ENCODE data around the gene RGS6.

DNA sequence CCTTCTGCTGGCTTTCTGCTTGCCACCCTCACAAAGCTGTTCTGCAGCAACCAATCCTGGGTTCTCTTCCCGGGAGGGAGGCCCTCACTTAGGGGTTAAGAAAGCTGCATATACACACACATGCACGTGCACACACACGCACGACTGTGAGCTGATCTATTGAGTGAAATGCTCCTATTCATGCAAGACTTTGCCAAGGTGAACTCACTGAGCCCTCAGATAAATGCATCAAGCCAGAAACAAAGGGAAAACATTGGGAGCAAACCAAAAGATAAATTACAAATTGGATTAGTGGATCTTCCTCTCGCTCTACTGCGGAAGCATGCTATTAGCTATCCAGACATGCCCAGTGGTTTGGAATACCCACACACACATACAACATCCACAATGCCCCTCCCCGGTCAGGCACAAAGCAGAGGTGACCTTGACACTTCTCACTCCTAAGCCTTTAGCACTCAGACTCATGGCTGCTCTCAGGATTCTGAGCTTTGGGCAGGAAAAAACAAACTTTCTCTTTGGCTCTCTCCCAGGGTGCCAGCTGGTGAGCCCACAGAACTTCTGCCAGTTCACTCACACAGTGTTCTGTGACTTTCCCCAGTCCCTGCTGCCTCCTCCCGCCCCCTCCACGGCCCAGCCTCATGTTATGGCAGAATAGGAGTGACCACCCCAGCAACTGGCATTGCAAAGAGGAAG is 641.6 kb downstream of the RGS6 start:
- TF ChIP-seq, protein P1, sequence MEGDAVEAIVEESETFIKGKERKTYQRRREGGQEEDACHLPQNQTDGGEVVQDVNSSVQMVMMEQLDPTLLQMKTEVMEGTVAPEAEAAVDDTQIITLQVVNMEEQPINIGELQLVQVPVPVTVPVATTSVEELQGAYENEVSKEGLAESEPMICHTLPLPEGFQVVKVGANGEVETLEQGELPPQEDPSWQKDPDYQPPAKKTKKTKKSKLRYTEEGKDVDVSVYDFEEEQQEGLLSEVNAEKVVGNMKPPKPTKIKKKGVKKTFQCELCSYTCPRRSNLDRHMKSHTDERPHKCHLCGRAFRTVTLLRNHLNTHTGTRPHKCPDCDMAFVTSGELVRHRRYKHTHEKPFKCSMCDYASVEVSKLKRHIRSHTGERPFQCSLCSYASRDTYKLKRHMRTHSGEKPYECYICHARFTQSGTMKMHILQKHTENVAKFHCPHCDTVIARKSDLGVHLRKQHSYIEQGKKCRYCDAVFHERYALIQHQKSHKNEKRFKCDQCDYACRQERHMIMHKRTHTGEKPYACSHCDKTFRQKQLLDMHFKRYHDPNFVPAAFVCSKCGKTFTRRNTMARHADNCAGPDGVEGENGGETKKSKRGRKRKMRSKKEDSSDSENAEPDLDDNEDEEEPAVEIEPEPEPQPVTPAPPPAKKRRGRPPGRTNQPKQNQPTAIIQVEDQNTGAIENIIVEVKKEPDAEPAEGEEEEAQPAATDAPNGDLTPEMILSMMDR (conservative IDR thresholded peaks at IDR 0.05; ENCODE audit: low read depth, low read length) = no peak
- no peak for TF ChIP-seq MAFK (IDR thresholded peaks at IDR 0.05; ENCODE audit: low read depth, low read length)
- TF ChIP-seq RAD21 (IDR thresholded peaks at IDR 0.05; ENCODE audit: low read length) = no peak
- no peak for TF ChIP-seq RCOR1 (IDR thresholded peaks at IDR 0.05; ENCODE audit: insufficient replicate concordance, low read length)
